ENCODE measurements around the gene ALDH9A1. TPM values are rescaled to one million over a fixed set of nuclear protein-coding genes. Genes with fewer than 3 reads are reported as not detected.

ALDH9A1 gene
- total RNA-seq, 1 experiment from 2014 or later = 78.0 TPM

- H4K20me1 ChIP-seq (ENCODE audit: low read length) = no peaks in the 10 kb centered on the region
- no peak overlapping the region for H3K4me3 ChIP-seq (ENCODE audit: low read length)
- CTCF ChIA-PET = no interaction called here
- H3K9me3 ChIP-seq (ENCODE audit: low read length) = no peaks in the 10 kb centered on the region
- no peak overlapping the region for H3K27ac ChIP-seq (ENCODE audit: low read length)
- no peak overlapping the region for H3K4me2 ChIP-seq (ENCODE audit: low read length)
- BruUV-seq (replicated peaks) = no TSS peak
- H3K27me3 ChIP-seq (ENCODE audit: low read length) = no peaks in the 10 kb centered on the region
- no peaks in the 10 kb centered on the region for H3F3A ChIP-seq (ENCODE audit: low read length, unreplicated experiment)
- peaks cover 23% of the 10 kb centered on the region for H3K4me1 ChIP-seq (ENCODE audit: insufficient read depth, low read length)
- H3K36me3 ChIP-seq (ENCODE audit: low read depth, low read length) = peaks cover 15% of the 10 kb centered on the region
- H3K9me2 ChIP-seq (replicated peaks; ENCODE audit: low read length) = no peaks in the 10 kb centered on the region
- no peak for DNase-seq
- TF ChIP-seq, protein P1, sequence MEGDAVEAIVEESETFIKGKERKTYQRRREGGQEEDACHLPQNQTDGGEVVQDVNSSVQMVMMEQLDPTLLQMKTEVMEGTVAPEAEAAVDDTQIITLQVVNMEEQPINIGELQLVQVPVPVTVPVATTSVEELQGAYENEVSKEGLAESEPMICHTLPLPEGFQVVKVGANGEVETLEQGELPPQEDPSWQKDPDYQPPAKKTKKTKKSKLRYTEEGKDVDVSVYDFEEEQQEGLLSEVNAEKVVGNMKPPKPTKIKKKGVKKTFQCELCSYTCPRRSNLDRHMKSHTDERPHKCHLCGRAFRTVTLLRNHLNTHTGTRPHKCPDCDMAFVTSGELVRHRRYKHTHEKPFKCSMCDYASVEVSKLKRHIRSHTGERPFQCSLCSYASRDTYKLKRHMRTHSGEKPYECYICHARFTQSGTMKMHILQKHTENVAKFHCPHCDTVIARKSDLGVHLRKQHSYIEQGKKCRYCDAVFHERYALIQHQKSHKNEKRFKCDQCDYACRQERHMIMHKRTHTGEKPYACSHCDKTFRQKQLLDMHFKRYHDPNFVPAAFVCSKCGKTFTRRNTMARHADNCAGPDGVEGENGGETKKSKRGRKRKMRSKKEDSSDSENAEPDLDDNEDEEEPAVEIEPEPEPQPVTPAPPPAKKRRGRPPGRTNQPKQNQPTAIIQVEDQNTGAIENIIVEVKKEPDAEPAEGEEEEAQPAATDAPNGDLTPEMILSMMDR (conservative IDR thresholded peaks at IDR 0.05; ENCODE audit: low read depth, low read length) = no peak
- H2AFZ ChIP-seq (ENCODE audit: low read length) = no peak overlapping the region
- POLR2A ChIA-PET (ENCODE audit: unreplicated experiment) = interaction anchor here (0.6 kb wide), 1 partner anchor 15 kb away, joined by 4 read pairs; no protein-coding TSS in a partner anchor
- H3K79me2 ChIP-seq (ENCODE audit: low read length) = peaks cover 7% of the 10 kb centered on the region; the same call in 1 of the 2 replicates
- ATAC-seq = no peak
- H3K9ac ChIP-seq (ENCODE audit: low read length) = no peak overlapping the region
- intact Hi-C loops (cut with micrococcal nuclease) = no loop called here
Observed at GRCh38 chr1:165647517-165647916, 50.8 kb downstream of the ALDH9A1 start.

DNA sequence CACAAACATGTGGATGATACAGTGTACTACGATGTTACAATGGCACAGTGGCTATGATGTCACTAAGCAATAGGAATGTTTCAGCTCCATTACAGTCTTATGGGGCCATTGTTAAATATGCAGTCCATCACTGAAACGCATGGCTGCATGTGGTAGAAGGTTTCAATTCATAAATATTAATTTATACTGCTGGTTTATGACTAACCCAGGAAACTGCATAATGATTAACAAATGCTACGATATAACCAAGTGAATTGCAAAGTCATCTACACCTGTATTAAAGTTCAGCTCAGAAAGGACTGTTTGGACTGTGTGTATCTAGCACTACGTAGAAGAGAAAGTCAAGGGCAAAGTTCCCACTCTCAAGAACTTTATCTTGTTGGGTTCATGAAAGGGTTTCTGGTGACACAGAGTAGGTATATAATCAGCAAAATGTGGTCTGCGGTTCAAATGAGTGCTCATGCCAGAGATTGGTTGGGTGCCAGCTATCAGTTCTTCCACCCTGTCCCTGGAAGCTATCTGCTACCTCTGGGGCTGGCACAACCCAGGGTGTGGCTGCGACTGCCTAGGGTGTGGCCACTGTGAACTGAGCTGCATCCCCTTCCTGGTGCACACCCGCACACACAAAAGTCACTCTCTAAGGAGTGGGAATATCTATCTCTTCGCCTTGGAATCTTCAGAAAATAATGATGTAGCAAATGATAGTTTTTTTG is 52.6 kb downstream of the ALDH9A1 start:
- no TSS peak for BruUV-seq (replicated peaks)
- DNase-seq = peak; percentile 44
- Histone ChIP-seq H3K9me2 (replicated peaks; ENCODE audit: low read length) (no peaks in the 10 kb centered on the region), H3K36me3 (ENCODE audit: low read depth, low read length) (peaks cover 3% of the 10 kb centered on the region; the same call in 1 of the 2 replicates), H3K27ac (ENCODE audit: low read length) (peak overlapping the region; percentile 15), H3K9ac (ENCODE audit: low read length) (no peak overlapping the region), H2AFZ (ENCODE audit: low read length) (no peak overlapping the region), H3K4me1 (ENCODE audit: insufficient read depth, low read length) (peaks cover 23% of the 10 kb centered on the region), H3K9me3 (ENCODE audit: low read length) (no peaks in the 10 kb centered on the region), H4K20me1 (ENCODE audit: low read length) (no peaks in the 10 kb centered on the region), H3K4me3 (ENCODE audit: low read length) (no peak overlapping the region), H3K27me3 (ENCODE audit: low read length) (no peaks in the 10 kb centered on the region), H3F3A (ENCODE audit: low read length, unreplicated experiment) (no peaks in the 10 kb centered on the region), H3K79me2 (ENCODE audit: low read length) (peaks cover 10% of the 10 kb centered on the region; the same call in 1 of the 2 replicates), H3K4me2 (ENCODE audit: low read length) (peak overlapping the region; percentile 26)
- intact Hi-C loops (cut with micrococcal nuclease) = no loop called here
- ATAC-seq = peak; percentile 46
- POLR2A ChIA-PET (ENCODE audit: unreplicated experiment) = no interaction called here
- CTCF ChIA-PET = no interaction called here
- TF ChIP-seq EZH2phosphoT487 (IDR thresholded peaks at IDR 0.05; ENCODE audit: borderline replicate concordance, low read length) = no peak
- TF ChIP-seq EZH2 (IDR thresholded peaks at IDR 0.05; ENCODE audit: low read length, unreplicated experiment) = no peak
- TF ChIP-seq, protein P1 (conservative IDR thresholded peaks at IDR 0.05; ENCODE audit: low read depth, low read length) = no peak

- Histone ChIP-seq H3K27ac (ENCODE audit: low read length) (peak overlapping the region; percentile 11; the same call in 1 of the 2 replicates), H3K9ac (ENCODE audit: low read length) (no peak overlapping the region), H4K20me1 (ENCODE audit: low read length) (no peaks in the 10 kb centered on the region), H2AFZ (ENCODE audit: low read length) (no peak overlapping the region), H3K9me2 (replicated peaks; ENCODE audit: low read length) (no peaks in the 10 kb centered on the region), H3K36me3 (ENCODE audit: low read depth, low read length) (peaks cover under 1% of the 10 kb centered on the region; the same call in 1 of the 2 replicates), H3K4me2 (ENCODE audit: low read length) (no peak overlapping the region), H3K4me3 (ENCODE audit: low read length) (no peak overlapping the region), H3F3A (ENCODE audit: low read length, unreplicated experiment) (no peaks in the 10 kb centered on the region), H3K27me3 (ENCODE audit: low read length) (no peaks in the 10 kb centered on the region), H3K79me2 (ENCODE audit: low read length) (peaks cover 10% of the 10 kb centered on the region), H3K4me1 (ENCODE audit: insufficient read depth, low read length) (peaks cover 23% of the 10 kb centered on the region), H3K9me3 (ENCODE audit: low read length) (no peaks in the 10 kb centered on the region)
- POLR2A ChIA-PET (ENCODE audit: unreplicated experiment) = no interaction called here
- CTCF ChIA-PET = no interaction called here
- peak; percentile 81 for DNase-seq
- intact Hi-C loops (cut with micrococcal nuclease) = no loop called here
- no TSS peak for BruUV-seq (replicated peaks)
- TF ChIP-seq, protein P1 (conservative IDR thresholded peaks at IDR 0.05; ENCODE audit: low read depth, low read length) = no peak
- no peak for TF ChIP-seq EZH2phosphoT487 (IDR thresholded peaks at IDR 0.05; ENCODE audit: borderline replicate concordance, low read length)
- no peak for TF ChIP-seq EZH2 (IDR thresholded peaks at IDR 0.05; ENCODE audit: low read length, unreplicated experiment)
- ATAC-seq = peak; percentile 94
Observed at GRCh38 chr1:165644064-165644735, 54.2 kb downstream of the ALDH9A1 start.

All from PC-3 (cell line).